Measurements from ENCODE around the gene ACOT7.
"Not testable (repeated sequence)": the region's sequence is repeated elsewhere in the genome, so short reads cannot be mapped to it uniquely, and the experiment has no call there.

Gene ACOT7

DNA sequence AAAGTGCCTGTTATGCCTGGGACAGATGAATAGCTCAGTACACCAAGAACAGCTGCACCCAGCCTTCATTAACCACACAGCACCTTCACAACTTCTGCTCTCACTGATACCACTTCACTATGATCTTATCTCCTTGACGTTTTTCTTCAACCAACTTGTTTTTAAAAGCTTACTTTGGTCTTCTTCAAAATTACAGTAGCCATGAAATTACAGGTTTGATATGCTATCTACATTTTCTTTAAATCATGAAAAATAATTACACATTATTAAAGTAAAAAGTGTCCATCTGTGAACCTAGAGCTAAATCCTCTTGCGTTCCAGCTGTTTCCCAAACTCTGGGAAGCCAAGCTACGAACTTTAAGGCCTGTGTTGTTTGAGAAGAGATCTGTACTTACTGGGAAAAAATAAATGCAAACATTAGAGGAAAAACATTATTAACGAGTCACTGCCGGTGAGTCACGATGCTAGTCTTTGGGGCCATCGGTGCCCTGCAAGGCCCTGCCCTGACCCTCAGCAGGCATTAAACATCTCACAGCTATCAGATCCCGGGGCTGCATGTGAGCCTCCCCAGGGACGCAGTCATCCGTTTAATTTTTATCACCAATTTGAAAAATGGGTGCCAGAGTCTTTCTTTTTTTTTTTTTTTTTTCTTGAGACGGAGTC is 76.3 kb downstream of the ACOT7 start:
- Histone ChIP-seq H3K27ac (ENCODE audit: low read depth, low read length) (no peak overlapping the region), H3K9ac (ENCODE audit: low read depth, low read length) (no peak overlapping the region), H3K36me3 (ENCODE audit: insufficient read depth, low read length) (peaks cover 24% of the 10 kb centered on the region), H3K27me3 (ENCODE audit: insufficient read depth, low read length) (no peaks in the 10 kb centered on the region), H3K9me3 (ENCODE audit: insufficient read depth, low read depth, low read length) (no peaks in the 10 kb centered on the region), H3K4me3 (ENCODE audit: low read length) (no peak overlapping the region), H3K4me1 (ENCODE audit: insufficient read depth, low read length) (no peaks in the 10 kb centered on the region)
- 96% methylated on average over 11 of the region's 11 CpGs for WGBS

DNA sequence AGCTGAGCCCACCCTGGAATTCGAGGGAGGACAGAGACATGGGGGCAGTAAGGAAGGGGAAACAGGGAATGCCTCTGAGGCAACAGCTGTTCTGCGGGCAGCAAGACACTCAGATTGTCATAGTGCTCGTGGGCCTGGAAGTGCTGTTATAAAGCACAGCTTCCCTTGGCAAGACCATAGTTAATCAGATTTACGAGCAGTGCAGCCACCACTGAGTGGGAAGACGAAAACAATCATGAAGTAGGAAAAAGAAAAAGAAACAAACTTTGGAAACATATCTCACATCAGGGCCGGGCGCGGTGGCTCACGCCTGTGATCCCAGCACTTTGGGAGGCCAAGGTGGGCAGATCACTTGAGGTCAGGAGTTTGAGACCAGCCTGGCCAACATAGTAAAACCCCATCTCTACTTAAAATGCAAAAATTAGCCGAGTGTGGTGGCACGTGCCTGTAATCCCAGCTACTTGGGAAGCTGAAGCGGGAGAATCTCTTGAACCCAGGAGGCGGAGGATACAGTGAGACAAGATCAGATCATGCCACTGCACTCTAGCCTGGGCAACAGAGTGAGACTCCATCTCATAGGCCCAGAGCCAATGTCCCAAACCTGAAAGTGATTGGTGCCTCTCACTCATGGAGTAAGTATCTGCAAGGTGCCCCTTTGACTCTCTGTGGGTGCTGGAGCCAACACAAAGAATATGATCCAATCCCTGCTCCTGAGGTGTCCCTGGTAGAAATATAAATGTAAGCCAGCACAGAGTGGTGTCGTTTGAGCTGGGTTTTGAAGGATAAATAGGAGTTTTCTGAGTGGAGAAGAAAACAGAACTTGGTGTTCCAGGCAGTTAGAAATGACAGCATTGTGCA is 77.1 kb downstream of the ACOT7 start:
- H3K27ac ChIP-seq (ENCODE audit: low read depth, low read length), result no peak overlapping the region
- H3K9ac ChIP-seq (ENCODE audit: low read depth, low read length), result no peak overlapping the region
- H3K4me1 ChIP-seq (ENCODE audit: insufficient read depth, low read length), result no peaks in the 10 kb centered on the region
- 94% methylated on average over 14 of the region's 14 CpGs for WGBS
- H3K27me3 ChIP-seq (ENCODE audit: insufficient read depth, low read length), result no peaks in the 10 kb centered on the region
- no peak overlapping the region for H3K4me3 ChIP-seq (ENCODE audit: low read length)
- no peaks in the 10 kb centered on the region for H3K9me3 ChIP-seq (ENCODE audit: insufficient read depth, low read depth, low read length)
- H3K36me3 ChIP-seq (ENCODE audit: insufficient read depth, low read length), result peaks cover 24% of the 10 kb centered on the region

DNA sequence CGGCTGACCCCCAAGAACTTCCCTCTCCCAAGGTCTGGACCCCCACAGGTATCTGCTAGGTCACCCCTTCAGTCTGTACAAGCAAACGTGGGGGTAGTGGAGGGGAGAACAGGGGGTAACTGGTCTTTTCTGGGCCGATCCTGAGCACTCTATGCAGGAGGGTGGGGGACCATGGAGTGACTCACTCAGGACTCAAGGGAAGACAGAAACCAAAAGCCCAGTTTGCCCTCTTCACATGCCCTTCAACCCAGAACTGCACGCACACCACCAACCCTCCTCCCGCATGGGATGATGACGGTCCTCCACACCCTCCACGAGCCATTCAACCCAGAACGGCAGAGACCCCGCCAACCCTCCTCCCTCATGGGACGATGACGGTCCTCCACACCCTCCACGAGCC is 79.1 kb downstream of the ACOT7 start:
- H3K36me3 ChIP-seq (ENCODE audit: insufficient read depth, low read length), result peaks cover 19% of the 10 kb centered on the region
- no peaks in the 10 kb centered on the region for H3K9me3 ChIP-seq (ENCODE audit: insufficient read depth, low read depth, low read length)
- no peaks in the 10 kb centered on the region for H3K27me3 ChIP-seq (ENCODE audit: insufficient read depth, low read length)
- no peak overlapping the region for H3K4me3 ChIP-seq (ENCODE audit: low read length)
- no peaks in the 10 kb centered on the region for H3K4me1 ChIP-seq (ENCODE audit: insufficient read depth, low read length)
- 92% methylated on average over 12 of the region's 12 CpGs for WGBS
- H3K27ac ChIP-seq (ENCODE audit: low read depth, low read length), result no peak overlapping the region
- H3K9ac ChIP-seq (ENCODE audit: low read depth, low read length), result no peak overlapping the region

DNA sequence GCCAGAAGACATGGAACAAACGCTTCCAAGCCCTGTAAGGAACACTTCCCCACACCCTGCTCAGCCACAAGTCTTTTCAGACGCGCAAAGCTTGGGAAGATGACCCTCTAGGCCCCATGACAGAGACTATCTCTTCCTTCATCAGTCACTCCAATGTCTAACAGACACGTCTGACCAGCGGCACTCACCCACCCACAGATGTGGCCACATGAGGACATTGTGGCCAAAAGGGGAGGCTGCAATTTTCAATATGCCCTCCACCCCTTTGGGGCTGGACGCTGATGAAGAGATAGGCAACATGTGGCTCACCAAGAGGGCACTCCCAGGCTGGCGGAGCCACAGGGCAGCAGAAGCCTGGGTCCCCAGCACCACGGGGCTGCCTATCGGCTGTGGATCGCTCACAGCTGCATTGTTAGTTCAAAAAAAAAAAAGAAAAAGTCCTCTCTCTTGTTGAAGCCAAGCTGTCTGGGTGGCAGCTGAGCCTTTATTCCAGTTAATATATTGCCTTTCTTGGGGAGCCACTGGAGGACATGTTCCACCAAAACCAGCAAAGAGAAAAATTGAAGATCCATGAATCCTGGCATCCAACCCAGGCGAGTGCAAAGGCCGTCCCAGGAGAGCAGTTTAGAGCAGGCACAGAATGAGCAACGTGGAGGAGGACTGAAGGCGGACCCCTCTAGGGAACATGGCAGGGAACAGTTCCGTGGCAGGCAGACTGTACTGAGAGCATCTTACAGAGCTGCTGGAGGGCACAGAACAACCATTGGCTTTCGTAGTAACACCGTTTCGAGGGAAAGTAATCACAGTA is 80.0 kb downstream of the ACOT7 start:
- no peak overlapping the region for H3K4me3 ChIP-seq (ENCODE audit: low read length)
- no peaks in the 10 kb centered on the region for H3K27me3 ChIP-seq (ENCODE audit: insufficient read depth, low read length)
- no peak overlapping the region for H3K9ac ChIP-seq (ENCODE audit: low read depth, low read length)
- H3K36me3 ChIP-seq (ENCODE audit: insufficient read depth, low read length), result peaks cover 19% of the 10 kb centered on the region
- H3K27ac ChIP-seq (ENCODE audit: low read depth, low read length), result no peak overlapping the region
- H3K9me3 ChIP-seq (ENCODE audit: insufficient read depth, low read depth, low read length), result 0 out of 2 replicates have a peak, but pooled peaks cover under 1% of the 10 kb centered on the region
- H3K4me1 ChIP-seq (ENCODE audit: insufficient read depth, low read length), result no peaks in the 10 kb centered on the region
- WGBS, result 92% methylated on average over 18 of the region's 18 CpGs

DNA sequence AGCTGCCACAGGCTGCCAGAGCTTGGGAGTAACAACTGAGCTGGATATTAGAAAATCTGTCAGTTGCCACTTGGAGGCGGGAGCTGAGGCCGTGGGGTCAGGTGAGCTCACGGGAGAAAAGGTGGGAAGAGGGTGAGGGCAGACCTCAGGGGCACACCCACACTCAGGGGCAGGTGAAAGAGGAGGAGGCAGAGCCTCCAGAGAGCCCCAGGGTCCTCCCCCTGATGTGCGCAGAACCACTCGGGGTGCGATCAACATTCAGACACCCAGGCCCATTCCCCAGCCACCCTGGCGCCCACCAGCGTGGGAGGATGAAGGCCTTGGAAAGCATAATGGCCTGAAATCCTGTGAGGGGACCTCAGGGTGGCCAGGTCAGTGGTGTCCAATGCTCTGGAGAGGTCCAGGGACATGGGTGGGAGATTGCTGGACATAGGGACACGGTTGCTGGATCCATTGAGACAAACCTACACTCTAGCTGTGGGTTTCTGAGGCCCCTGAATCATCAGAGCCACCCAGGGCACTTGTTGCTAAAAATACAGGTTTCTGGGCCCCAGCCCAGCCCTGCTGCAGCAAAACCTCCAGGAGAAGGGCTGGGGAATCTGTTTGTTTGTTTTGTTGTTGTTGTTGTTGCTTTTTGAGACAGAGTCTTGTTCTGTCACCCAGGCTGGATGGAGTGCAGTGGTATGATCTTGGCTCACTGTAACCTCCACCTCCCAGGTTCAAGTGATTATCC is 83.3 kb downstream of the ACOT7 start:
- Histone ChIP-seq H3K4me1 (ENCODE audit: insufficient read depth, low read length) (no peaks in the 10 kb centered on the region), H3K9me3 (ENCODE audit: insufficient read depth, low read depth, low read length) (0 out of 2 replicates have a peak, but pooled peaks cover 9% of the 10 kb centered on the region), H3K4me3 (ENCODE audit: low read length) (no peak overlapping the region), H3K9ac (ENCODE audit: low read depth, low read length) (no peak overlapping the region), H3K27me3 (ENCODE audit: insufficient read depth, low read length) (no peaks in the 10 kb centered on the region), H3K36me3 (ENCODE audit: insufficient read depth, low read length) (peaks cover 16% of the 10 kb centered on the region), H3K27ac (ENCODE audit: low read depth, low read length) (no peak overlapping the region)
- 95% methylated on average over 9 of the region's 9 CpGs for WGBS

DNA sequence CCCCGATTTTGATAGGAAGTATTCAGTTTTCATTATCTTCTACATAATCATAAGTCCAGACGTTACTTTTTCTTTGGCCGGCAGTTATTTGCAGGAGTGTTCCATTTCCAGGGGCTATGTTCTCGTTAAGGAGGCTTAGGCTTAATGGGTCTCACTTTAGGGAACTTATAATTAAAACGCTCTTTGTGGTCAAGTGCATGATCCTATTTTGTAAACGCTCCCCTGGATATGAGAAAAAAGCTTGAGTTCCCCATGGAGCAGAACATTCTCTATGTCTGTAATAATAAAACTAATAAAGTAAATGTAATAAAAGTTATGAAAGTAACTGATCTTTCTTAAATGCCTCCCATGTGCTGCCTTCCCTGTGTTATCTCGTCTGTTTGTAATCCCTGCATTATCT is 84.0 kb downstream of the ACOT7 start:
- H3K4me3 ChIP-seq (ENCODE audit: low read length), result no peak overlapping the region
- H3K27me3 ChIP-seq (ENCODE audit: insufficient read depth, low read length), result no peaks in the 10 kb centered on the region
- no peak overlapping the region for H3K27ac ChIP-seq (ENCODE audit: low read depth, low read length)
- H3K9me3 ChIP-seq (ENCODE audit: insufficient read depth, low read depth, low read length), result 0 out of 2 replicates have a peak, but pooled peaks cover 9% of the 10 kb centered on the region
- no peak overlapping the region for H3K9ac ChIP-seq (ENCODE audit: low read depth, low read length)
- H3K36me3 ChIP-seq (ENCODE audit: insufficient read depth, low read length), result peaks cover 16% of the 10 kb centered on the region
- H3K4me1 ChIP-seq (ENCODE audit: insufficient read depth, low read length), result no peaks in the 10 kb centered on the region
- WGBS, result 93% methylated on average over 7 of the region's 7 CpGs

DNA sequence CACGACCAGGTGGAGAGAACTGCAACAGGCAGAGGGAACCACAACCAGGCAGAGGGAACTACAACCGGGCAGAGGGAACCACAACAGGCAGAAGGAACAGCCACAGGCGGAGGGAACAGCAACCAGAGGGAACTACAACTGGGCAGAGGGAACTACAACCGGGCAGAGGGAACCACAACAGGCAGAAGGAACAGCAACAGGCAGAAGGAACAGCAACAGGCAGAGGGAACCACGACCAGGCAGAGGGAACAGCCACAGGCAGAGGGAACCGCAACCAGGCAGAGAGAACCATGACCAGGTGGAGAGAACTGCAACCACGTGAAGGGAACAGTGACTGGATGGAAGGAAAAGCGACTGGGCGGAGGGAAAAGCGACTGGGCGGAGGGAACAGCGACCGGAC is 85.1 kb downstream of the ACOT7 start:
- no peak overlapping the region for H3K27ac ChIP-seq (ENCODE audit: low read depth, low read length)
- WGBS, result 95% methylated on average over 13 of the region's 13 CpGs
- peaks cover 16% of the 10 kb centered on the region for H3K36me3 ChIP-seq (ENCODE audit: insufficient read depth, low read length)
- H3K4me3 ChIP-seq (ENCODE audit: low read length), result no peak overlapping the region
- no peaks in the 10 kb centered on the region for H3K27me3 ChIP-seq (ENCODE audit: insufficient read depth, low read length)
- H3K4me1 ChIP-seq (ENCODE audit: insufficient read depth, low read length), result no peaks in the 10 kb centered on the region
- no peak overlapping the region for H3K9ac ChIP-seq (ENCODE audit: low read depth, low read length)
- 0 out of 2 replicates have a peak, but pooled peaks cover 9% of the 10 kb centered on the region for H3K9me3 ChIP-seq (ENCODE audit: insufficient read depth, low read depth, low read length)

DNA sequence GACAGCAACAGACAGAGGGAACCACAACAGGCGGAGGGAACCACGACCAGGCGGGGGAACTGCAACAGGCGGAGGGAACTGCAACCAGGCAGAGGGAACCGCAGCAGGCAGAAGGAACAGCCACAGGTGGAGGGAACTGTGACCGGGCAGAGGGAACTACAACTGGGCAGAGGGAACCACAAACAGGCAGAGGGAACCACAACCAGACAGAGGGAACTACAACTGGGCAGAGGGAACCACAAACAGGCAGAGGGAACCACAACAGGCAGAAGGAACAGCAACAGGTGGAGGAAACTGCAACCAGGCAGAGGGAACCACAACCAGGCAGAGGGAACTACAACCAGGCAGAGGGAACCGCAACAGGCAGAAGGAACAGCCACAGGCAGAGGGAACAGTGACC is 85.9 kb downstream of the ACOT7 start:
- not testable (repeated sequence) for H3K4me3 ChIP-seq (ENCODE audit: low read length); H3K9me3 ChIP-seq (ENCODE audit: insufficient read depth, low read depth, low read length); H3K4me1 ChIP-seq (ENCODE audit: insufficient read depth, low read length); H3K9ac ChIP-seq (ENCODE audit: low read depth, low read length); H3K27ac ChIP-seq (ENCODE audit: low read depth, low read length); H3K27me3 ChIP-seq (ENCODE audit: insufficient read depth, low read length)
- peaks cover 18% of the 10 kb centered on the region for H3K36me3 ChIP-seq (ENCODE audit: insufficient read depth, low read length)
- 94% methylated on average over 7 of the region's 7 CpGs for WGBS

DNA sequence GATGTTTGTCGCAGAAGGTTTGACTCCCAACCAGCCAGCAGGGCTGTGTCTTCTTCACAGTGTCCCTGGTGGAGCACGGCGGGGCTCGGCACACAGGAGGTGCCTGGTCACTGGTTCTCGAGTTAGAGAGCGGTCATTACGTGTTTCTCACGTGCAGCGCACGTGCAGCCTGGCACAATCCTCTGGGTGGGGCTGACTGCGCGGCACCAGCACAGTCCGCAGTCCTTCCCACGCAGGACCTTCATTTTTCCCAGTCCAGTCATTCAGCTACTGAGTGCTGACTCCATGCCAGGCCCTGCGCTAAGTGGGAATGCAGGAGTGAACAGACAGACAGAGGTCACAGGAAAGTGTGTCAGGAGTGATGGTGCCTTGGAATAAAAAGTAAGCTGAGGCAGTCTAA is 86.5 kb downstream of the ACOT7 start:
- Histone ChIP-seq H3K36me3 (ENCODE audit: insufficient read depth, low read length) (peaks cover 21% of the 10 kb centered on the region), H3K27me3 (ENCODE audit: insufficient read depth, low read length) (no peaks in the 10 kb centered on the region), H3K4me3 (ENCODE audit: low read length) (no peak overlapping the region), H3K27ac (ENCODE audit: low read depth, low read length) (no peak overlapping the region), H3K9ac (ENCODE audit: low read depth, low read length) (no peak overlapping the region), H3K4me1 (ENCODE audit: insufficient read depth, low read length) (no peaks in the 10 kb centered on the region), H3K9me3 (ENCODE audit: insufficient read depth, low read depth, low read length) (0 out of 2 replicates have a peak, but pooled peaks cover 9% of the 10 kb centered on the region)
- 96% methylated on average over 15 of the region's 15 CpGs for WGBS

DNA sequence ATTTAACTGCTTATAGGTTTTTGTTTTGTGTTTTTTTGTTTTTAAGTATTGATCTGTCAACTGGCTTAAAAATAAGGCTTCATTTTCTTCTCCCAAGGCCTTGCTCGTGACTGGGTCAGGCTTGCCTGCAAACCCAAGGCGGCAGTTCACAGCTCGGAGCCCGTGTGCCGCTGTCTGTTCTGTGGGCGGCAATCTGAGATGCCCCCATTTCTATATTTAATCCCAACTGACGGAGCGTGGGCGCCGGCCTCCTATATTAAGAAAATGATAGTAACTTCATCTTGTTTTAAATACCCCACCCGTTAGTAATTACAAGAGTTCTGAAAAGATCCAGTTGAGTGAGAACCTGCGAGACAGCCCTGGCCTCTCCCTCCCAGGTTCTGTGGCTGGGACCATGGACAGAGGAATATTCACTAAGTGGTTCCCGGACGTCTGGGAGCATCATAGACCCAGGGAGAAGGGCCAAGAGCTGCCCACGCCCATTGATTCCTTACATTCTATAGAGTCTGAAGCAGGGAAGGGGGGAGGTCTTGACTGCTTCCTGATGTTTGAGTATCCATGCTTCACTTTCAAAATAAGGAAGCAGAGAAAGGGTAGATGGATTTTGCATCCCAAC is 90.1 kb downstream of the ACOT7 start:
- WGBS, result 93% methylated on average over 15 of the region's 15 CpGs
- Histone ChIP-seq H3K27me3 (ENCODE audit: insufficient read depth, low read length) (no peaks in the 10 kb centered on the region), H3K4me3 (ENCODE audit: low read length) (no peak overlapping the region), H3K27ac (ENCODE audit: low read depth, low read length) (no peak overlapping the region), H3K9ac (ENCODE audit: low read depth, low read length) (no peak overlapping the region), H3K36me3 (ENCODE audit: insufficient read depth, low read length) (peaks cover 18% of the 10 kb centered on the region), H3K9me3 (ENCODE audit: insufficient read depth, low read depth, low read length) (0 out of 2 replicates have a peak, but pooled peaks cover 7% of the 10 kb centered on the region), H3K4me1 (ENCODE audit: insufficient read depth, low read length) (no peaks in the 10 kb centered on the region)
